Esophagus mucosa (tissue), 1 donor: ENCODE results near the gene IER5. TPM values are rescaled to one million over a fixed set of nuclear protein-coding genes. Genes with fewer than 3 reads are reported as not detected.

Source experiments
- ATAC-seq: fragments of 200-7000 bp; cut with Tn5 transposase; one replicate; pipeline ENCODE4 v1.9.1; 2020
- total RNA-seq: library from RNA; stranded (reverse); gene quantifications from one replicate; pipeline ENCODE4 v1.2.4, GENCODE V29; 2023
- donor health status: DM: yes; HTN: yes; CAD: no.

IER5 gene
- total RNA-seq, 1 donor from 2014 or later = 21.4 TPM

DNA sequence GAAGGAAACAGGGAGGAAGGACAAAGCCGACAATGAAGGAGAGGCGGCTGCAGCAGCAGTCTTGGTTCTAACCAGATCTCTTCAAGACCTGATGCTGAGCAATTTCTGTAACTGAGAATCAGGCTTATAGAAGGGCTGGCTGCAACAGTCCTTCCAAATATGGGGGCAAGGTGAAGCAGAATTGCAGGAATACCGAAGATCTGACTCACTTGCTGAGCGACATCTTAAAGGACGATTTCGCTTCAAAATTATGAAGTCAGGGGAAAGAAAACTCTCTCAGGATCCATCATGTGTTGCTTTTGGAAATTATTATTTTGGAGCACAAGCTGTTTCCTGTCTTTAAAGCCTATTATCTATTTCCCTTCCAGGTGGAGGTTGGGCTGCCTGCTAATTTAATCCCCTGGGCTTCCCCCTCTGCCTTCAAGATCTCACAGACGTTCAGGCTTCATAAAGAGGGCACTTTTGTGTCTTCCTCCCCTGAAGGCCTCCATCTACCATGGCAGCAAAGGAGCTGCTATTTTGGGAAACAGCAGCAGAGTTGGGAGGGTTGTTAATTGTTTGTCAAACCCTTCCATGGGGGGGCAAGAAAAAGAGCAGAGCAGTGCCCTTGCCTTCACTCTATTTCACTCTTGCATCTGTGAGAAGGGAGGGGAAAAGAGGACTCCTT, 10.8 kb upstream of the IER5 start:
- no peak for ATAC-seq

DNA sequence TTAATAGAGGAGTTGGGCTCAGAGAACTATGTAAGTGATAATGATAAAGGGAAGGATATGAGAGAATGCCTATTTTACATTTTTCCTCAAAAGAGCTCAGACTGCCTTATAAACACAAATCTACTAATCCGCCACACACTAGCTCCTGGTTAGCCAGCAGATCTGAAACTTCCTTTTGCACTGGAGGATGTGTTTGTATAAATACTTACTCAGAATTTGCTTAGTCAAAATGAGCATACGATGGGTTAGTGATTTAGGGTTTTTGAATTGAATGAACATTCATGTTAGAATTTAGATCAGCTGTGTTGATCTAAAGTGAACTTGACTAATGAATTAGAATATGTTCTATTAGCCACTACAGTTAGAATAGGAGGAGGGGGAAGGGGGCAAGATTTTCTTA, 9.1 kb upstream of the IER5 start:
- no peak for ATAC-seq

DNA sequence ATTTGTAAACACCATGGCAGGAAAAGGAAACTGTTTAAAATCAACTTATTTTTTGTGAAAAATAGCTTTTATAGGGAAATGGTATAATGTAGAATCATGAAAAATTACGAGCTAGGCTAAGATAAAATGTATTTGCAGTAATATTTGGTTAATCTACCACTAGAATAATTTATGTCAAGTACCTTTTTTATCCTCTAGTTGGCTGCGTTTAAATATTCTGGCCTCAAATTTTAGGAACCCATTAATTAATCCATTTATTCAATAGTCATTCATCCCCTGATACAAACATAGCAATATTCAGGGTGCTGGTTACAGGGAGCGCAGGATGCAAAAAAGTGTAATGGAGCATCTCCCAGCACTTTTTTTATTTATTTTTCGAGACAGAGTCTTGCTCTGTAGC, 8.6 kb upstream of the IER5 start:
- ATAC-seq = no peak

DNA sequence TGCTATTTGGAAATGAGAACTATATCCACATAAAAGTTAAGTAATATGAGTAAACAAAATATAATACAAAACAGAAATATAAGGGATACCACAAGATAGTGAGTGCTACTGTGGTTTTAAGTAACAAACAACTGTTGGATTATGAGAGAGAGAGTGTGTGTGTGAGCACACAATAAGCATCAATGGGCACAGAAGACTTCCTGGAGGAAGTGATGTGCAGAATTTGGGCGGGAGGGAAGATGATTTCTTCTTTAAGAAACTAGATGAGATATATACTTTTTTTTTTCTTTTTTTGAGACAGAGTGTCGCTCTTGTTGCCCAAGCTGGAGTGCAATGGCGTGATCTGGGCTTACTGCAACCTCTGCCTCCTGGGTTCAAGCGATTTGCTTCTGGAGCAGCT, 7.9 kb upstream of the IER5 start:
- ATAC-seq = no peak

DNA sequence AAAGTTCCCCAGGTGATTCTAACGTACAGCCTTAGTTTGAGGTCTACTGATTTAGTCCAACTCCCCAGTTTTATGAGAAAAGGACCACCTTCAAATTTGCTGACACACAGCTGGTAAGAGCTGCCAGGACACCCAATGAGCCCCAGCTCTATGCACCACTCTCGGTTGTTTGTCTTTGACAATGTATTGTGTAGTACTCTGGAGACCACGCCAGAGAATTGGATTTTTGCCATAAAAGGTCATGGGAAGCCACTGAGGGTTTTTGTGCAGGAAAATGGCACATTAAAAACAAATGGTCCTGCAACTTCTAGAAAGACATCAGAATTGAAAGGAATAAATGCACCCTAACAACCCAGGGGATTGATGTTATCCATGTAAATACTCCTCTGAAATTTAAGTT, 7.1 kb upstream of the IER5 start:
- no peak for ATAC-seq

GRCh38 chr1:181083842-181084605, 4.5 kb upstream of the IER5 start:
- ATAC-seq = peak; percentile 42

DNA sequence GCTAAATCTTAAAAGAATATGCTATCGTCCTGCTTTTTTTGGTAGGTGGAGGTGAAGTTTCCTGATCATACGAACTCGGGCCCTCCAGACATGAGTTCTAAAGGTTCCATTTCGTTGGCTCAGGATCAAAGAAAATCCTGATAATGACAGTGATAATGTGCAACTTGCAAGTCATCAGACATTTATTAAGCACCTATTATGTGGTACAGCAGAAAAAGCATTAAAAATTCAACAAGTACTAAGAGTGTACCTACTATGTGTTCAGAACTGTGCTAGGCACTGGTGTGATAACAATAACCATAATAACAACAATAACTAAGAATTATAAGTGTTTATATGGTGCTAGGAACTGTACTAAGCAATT, 3.9 kb upstream of the IER5 start:
- ATAC-seq = no peak

- no peak for ATAC-seq
These were observed 2.4 kb upstream of the IER5 start for GRCh38 chr1:181086091-181086490.

DNA sequence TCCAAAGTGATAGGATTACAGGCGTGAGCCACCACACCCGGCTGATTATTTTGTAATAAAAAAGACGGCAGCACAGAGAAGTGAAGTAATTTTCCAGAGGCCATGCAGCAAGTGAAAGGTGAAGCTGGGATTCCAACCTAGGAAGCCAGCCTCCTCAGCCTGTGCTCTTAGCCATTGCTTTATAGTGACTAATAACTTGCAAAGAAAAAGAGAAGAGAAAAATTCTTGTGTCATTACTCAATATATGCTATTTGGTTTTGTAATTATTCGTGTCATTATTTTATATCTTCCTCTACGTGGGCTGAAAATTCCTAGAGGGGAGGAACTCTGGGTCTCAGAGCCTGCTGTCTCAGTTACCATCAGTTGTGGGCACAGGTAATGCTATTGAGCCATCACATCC, 1.6 kb upstream of the IER5 start:
- no peak for ATAC-seq

DNA sequence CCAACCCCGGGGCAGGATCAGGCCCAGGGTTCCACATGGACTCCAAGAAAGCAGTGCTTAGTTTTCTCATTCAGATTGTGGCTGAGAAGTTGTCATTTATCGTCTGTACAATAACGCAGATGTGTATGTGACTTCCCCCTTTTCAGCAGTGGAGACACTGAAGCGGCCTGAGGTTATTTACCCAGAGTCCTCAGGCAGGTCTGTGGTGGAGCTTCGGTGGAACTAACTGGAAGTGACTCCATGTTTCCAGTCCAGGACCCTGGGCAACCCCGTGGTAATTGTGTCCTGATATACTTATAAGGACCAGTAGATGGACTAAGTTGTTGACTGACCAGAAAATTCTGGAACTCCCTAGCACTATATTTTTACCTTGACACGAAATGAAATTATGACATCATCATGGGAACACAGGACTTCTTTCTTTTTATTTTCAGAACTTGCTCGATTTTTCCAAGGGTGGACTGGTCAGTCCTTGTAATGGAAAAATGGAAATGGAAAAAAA, 1.0 kb upstream of the IER5 start:
- ATAC-seq = no peak

DNA sequence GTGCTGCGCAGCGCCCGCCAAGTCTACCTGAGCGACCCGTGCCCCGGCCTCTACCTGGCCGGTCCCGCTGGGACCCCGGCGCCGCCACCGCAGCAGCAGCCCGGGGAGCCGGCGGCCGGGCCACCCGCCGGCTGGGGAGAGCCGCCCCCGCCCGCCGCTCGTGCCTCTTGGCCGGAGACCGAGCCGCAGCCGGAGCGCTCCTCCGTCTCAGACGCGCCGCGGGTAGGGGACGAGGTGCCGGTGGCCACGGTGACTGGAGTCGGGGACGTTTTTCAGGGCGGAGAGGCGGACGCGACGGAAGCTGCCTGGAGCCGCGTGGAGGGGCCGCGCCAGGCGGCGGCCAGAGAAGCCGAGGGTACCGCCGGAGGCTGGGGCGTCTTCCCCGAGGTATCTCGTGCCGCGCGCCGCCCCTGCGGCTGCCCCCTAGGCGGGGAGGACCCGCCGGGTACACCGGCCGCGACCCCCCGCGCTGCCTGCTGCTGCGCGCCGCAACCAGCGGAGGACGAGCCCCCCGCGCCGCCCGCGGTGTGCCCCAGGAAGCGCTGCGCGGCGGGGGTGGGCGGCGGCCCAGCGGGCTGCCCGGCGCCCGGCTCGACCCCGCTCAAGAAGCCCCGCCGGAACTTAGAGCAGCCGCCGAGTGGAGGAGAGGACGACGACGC, 646 bp downstream of the IER5 start:
- ATAC-seq = no peak

GRCh38 chr1:181089676-181090544, 1.4 kb downstream of the IER5 start:
- peak; percentile 56 for ATAC-seq

DNA sequence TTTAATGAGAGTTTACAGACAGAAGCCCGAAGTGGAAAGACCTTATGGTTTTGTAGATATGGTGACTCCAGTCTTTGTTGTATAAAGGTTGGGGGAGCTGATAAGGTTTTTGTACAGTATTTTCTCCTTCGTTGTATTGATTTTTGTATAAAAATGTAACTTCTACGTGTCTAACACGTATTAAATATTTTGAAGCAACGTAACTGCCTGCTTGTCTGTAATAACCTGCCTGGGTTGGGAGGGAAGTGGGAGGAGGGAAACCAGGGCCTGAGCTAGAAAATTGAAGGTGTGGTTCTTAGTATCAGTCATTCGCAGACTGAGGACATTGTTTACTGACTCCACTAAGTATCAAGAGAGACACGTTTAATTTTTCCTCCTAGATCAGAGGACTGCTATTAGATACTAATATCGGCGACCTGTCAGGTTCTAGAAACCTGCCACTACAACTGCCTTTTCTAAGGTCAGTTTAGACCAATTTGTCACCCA, 2.2 kb downstream of the IER5 start:
- ATAC-seq = peak; percentile 51

DNA sequence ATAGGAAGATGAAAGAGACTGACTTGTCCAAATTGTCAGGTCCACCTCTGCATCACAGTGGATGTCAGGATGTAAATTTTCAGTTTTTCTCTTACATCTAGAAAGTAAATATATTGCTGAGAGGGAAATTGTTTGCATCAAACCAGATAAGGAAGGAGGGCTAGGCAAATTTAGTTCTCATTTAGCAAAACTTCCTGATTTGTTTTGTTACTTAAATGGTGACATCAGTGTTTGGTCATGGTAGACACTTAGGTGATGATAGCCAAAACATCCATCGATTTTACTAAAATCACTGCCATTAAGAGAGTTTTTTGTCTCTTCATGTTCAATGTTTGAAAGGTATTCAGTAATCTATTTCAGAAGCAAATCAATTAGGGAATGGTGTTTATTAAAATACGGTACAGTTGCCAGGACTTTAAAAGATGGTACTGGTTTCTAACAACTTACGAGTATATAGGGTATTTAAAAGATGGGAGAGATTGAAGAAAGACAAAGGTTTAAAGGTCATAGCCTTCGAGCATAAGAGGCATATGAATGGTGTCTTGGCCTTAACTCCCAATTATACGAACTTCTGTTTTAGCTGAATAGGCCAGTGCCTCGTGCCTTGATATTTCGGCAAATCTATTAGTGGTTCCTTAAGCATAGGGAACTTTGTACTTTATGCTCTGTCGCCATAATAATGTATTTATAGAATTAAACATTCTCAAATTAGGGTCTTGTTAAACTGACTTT, 3.0 kb downstream of the IER5 start:
- no peak for ATAC-seq

DNA sequence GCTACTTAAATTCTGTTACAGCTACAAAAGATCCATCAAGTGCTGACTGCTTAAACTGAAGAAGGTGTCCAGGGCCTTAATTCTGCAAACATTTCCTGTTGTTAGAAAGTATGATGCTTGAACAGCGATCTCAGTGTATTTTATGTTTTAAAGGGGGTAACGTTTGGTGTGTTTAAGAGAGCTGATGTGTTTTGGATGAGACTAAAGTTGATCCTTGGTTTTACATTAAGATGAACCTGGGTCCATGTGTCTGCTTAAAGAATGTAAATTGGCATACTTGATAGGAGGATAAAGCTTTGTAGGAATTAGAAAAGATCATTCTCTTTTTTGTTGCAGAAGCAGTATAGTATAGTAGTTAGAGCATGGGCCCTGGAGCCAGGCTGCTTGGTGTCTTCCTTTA, 3.6 kb downstream of the IER5 start:
- no peak for ATAC-seq

DNA sequence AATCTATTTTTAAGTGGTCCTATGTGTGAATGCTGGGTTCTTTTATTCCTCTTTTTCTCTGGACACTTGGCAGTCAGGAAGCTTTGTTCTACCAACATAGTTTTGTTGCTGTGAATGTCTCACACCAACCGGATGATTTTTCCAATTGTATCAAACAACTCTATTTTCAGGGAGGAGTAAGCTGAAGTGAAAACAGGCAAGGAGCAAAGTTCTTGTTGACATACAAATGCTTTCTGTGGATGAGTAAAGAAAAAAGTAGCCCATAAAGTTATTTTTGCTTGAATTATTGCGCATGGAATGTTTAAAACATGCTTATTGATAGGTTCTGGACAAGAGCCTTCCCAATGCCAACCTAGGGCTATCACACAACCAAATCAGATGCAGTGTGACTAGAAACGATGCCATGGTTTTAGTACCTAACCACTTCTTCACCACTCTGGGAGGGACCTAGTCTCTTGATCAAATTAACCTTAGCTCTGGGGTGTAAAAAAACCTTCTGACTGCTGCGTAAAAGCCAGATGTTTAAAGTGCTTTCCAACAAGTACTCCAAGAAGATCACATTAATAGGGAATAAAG, 4.5 kb downstream of the IER5 start:
- no peak for ATAC-seq

- ATAC-seq = no peak
These were observed 6.1 kb downstream of the IER5 start for GRCh38 chr1:181094416-181095212.

GRCh38 chr1:181095260-181095659, 6.8 kb downstream of the IER5 start:
- no peak for ATAC-seq

DNA sequence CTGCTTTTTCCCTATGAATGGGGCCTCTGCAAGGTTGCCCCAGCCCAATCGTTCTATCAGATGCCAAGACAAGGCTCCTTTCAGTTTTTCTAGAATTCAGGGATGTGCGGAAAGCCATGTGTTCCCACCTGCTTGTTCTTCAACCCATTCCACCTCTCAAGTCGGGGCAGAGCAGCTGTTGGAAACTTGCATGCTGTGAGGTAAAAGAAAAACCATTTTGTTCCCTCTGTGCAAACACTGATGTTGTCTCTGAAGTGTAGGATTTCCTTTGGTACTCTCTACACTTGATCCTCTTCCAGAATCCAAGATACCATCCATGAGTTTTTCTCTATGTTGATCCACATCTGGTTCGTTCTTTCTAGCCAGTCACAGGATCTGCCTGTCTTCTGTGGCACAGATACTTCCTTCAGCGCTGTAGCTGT, 7.3 kb downstream of the IER5 start:
- no peak for ATAC-seq

DNA sequence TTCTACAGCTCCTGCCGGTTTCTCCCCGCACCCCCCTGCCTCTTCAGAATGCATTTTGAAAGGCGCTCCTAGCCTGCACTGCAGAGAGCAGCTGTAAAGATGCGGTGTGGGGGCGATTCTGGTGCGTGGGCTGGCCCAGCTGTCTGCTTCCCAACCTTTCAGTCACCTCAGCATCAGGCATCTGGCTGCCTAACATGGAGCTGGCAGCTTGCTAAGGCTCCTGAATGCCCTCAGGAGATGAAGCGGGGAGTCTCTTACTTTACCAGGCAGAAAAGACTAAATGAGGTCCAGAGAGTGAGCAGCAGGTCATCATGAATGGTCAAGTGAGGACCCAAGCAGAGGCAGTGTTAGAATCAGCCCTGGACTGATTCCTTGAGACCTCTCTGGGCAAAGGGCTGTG, 8.7 kb downstream of the IER5 start:
- no peak for ATAC-seq
